ENCODE results near the gene ZMYM4.
"Not testable (repeated sequence)": the region's sequence is repeated elsewhere in the genome, so short reads cannot be mapped to it uniquely, and the experiment has no call there.

ZMYM4 gene

GRCh38 chr1:35268282-35269200, at the start of gene ZMYM4:
Gene ZMYM4 (plus strand): TSS chr1:35268709. CDS start chr1:35269047, 338 bp downstream.
- no peaks in the 10 kb centered on the region for H3K9me3 ChIP-seq (ENCODE audit: control insufficient read depth, insufficient read depth, low read length)
- peak within 1 kb of the TSS; percentile 93 for H3K9ac ChIP-seq (ENCODE audit: low read depth, low read length)
- H3K36me3 ChIP-seq (ENCODE audit: insufficient read depth, low read length): no peaks in the 10 kb centered on the region
- peaks cover 16% of the 10 kb centered on the region for H3K4me1 ChIP-seq (ENCODE audit: insufficient read depth, low read length)

- Histone ChIP-seq H3K4me1 (ENCODE audit: insufficient read depth, low read length) (peaks cover 24% of the 10 kb centered on the region), H3K9me3 (ENCODE audit: control insufficient read depth, insufficient read depth, low read length) (no peaks in the 10 kb centered on the region), H3K9ac (ENCODE audit: low read depth, low read length) (no peak overlapping the region), H3K36me3 (ENCODE audit: insufficient read depth, low read length) (no peaks in the 10 kb centered on the region)
These were observed 47.5 kb upstream of the ZMYM4 start for GRCh38 chr1:35220976-35221375.

GRCh38 chr1:35222322-35223083, 46.0 kb upstream of the ZMYM4 start:
- Histone ChIP-seq H3K36me3 (ENCODE audit: insufficient read depth, low read length) (no peaks in the 10 kb centered on the region), H3K9ac (ENCODE audit: low read depth, low read length) (no peak overlapping the region), H3K4me1 (ENCODE audit: insufficient read depth, low read length) (peaks cover 24% of the 10 kb centered on the region), H3K9me3 (ENCODE audit: control insufficient read depth, insufficient read depth, low read length) (no peaks in the 10 kb centered on the region)

- Histone ChIP-seq H3K36me3 (ENCODE audit: insufficient read depth, low read length) (no peaks in the 10 kb centered on the region), H3K9me3 (ENCODE audit: control insufficient read depth, insufficient read depth, low read length) (no peaks in the 10 kb centered on the region), H3K4me1 (ENCODE audit: insufficient read depth, low read length) (peaks cover 24% of the 10 kb centered on the region), H3K9ac (ENCODE audit: low read depth, low read length) (no peak overlapping the region)
These were observed 45.4 kb upstream of the ZMYM4 start for GRCh38 chr1:35223084-35223630.

- Histone ChIP-seq H3K9ac (ENCODE audit: low read depth, low read length) (no peak overlapping the region), H3K36me3 (ENCODE audit: insufficient read depth, low read length) (no peaks in the 10 kb centered on the region), H3K4me1 (ENCODE audit: insufficient read depth, low read length) (peaks cover 13% of the 10 kb centered on the region), H3K9me3 (ENCODE audit: control insufficient read depth, insufficient read depth, low read length) (no peaks in the 10 kb centered on the region)
These were observed 42.0 kb upstream of the ZMYM4 start for GRCh38 chr1:35226546-35226945.

GRCh38 chr1:35229587-35230360, 38.7 kb upstream of the ZMYM4 start:
- no peaks in the 10 kb centered on the region for H3K36me3 ChIP-seq (ENCODE audit: insufficient read depth, low read length)
- H3K9ac ChIP-seq (ENCODE audit: low read depth, low read length): no peak overlapping the region
- H3K9me3 ChIP-seq (ENCODE audit: control insufficient read depth, insufficient read depth, low read length): no peaks in the 10 kb centered on the region

GRCh38 chr1:35231287-35231686, 37.2 kb upstream of the ZMYM4 start:
- H3K4me1 ChIP-seq (ENCODE audit: insufficient read depth, low read length): no peaks in the 10 kb centered on the region
- H3K36me3 ChIP-seq (ENCODE audit: insufficient read depth, low read length): no peaks in the 10 kb centered on the region
- H3K9me3 ChIP-seq (ENCODE audit: control insufficient read depth, insufficient read depth, low read length): no peaks in the 10 kb centered on the region
- no peak overlapping the region for H3K9ac ChIP-seq (ENCODE audit: low read depth, low read length)

More at GRCh38 chr1:35229587-35230360, 38.7 kb upstream of the ZMYM4 start:
- H3K4me1 ChIP-seq (ENCODE audit: insufficient read depth, low read length): no peaks in the 10 kb centered on the region

- not testable (repeated sequence) for H3K9me3 ChIP-seq (ENCODE audit: control insufficient read depth, insufficient read depth, low read length); H3K36me3 ChIP-seq (ENCODE audit: insufficient read depth, low read length); H3K9ac ChIP-seq (ENCODE audit: low read depth, low read length); H3K4me1 ChIP-seq (ENCODE audit: insufficient read depth, low read length)
These were observed 31.7 kb upstream of the ZMYM4 start for GRCh38 chr1:35236772-35237171.

GRCh38 chr1:35243691-35244090, 24.8 kb upstream of the ZMYM4 start:
- no peaks in the 10 kb centered on the region for H3K9me3 ChIP-seq (ENCODE audit: control insufficient read depth, insufficient read depth, low read length)
- no peaks in the 10 kb centered on the region for H3K36me3 ChIP-seq (ENCODE audit: insufficient read depth, low read length)
- no peaks in the 10 kb centered on the region for H3K4me1 ChIP-seq (ENCODE audit: insufficient read depth, low read length)
- H3K9ac ChIP-seq (ENCODE audit: low read depth, low read length): no peak overlapping the region

GRCh38 chr1:35247256-35247655, 21.3 kb upstream of the ZMYM4 start:
- no peaks in the 10 kb centered on the region for H3K9me3 ChIP-seq (ENCODE audit: control insufficient read depth, insufficient read depth, low read length)
- no peaks in the 10 kb centered on the region for H3K4me1 ChIP-seq (ENCODE audit: insufficient read depth, low read length)
- H3K9ac ChIP-seq (ENCODE audit: low read depth, low read length): no peak overlapping the region
- no peaks in the 10 kb centered on the region for H3K36me3 ChIP-seq (ENCODE audit: insufficient read depth, low read length)

- Histone ChIP-seq H3K4me1 (ENCODE audit: insufficient read depth, low read length) (no peaks in the 10 kb centered on the region), H3K36me3 (ENCODE audit: insufficient read depth, low read length) (no peaks in the 10 kb centered on the region), H3K9me3 (ENCODE audit: control insufficient read depth, insufficient read depth, low read length) (no peaks in the 10 kb centered on the region), H3K9ac (ENCODE audit: low read depth, low read length) (no peak overlapping the region)
These were observed 14.6 kb upstream of the ZMYM4 start for GRCh38 chr1:35253941-35254340.

- no peaks in the 10 kb centered on the region for H3K9me3 ChIP-seq (ENCODE audit: control insufficient read depth, insufficient read depth, low read length)
- H3K36me3 ChIP-seq (ENCODE audit: insufficient read depth, low read length): no peaks in the 10 kb centered on the region
- no peak overlapping the region for H3K9ac ChIP-seq (ENCODE audit: low read depth, low read length)
- no peaks in the 10 kb centered on the region for H3K4me1 ChIP-seq (ENCODE audit: insufficient read depth, low read length)
These were observed 13.2 kb upstream of the ZMYM4 start for GRCh38 chr1:35255276-35255675.

- Histone ChIP-seq H3K9me3 (ENCODE audit: control insufficient read depth, insufficient read depth, low read length) (no peaks in the 10 kb centered on the region), H3K9ac (ENCODE audit: low read depth, low read length) (no peak overlapping the region), H3K36me3 (ENCODE audit: insufficient read depth, low read length) (no peaks in the 10 kb centered on the region), H3K4me1 (ENCODE audit: insufficient read depth, low read length) (0 out of 2 replicates have a peak, but pooled peaks cover 5% of the 10 kb centered on the region)
These were observed 8.9 kb upstream of the ZMYM4 start for GRCh38 chr1:35259561-35259960.
